Smooth muscle cell (in vitro differentiated cells): ENCODE data around the gene TMEM131L. TPM values are rescaled to one million over a fixed set of nuclear protein-coding genes. Genes with fewer than 3 reads are reported as not detected.

Source experiments
- polyA plus RNA-seq: library from polyadenylated mRNA; unstranded; fragments of >200 nt; fragmentation: Nextera tagmentation; extraction: Ambion mirVana; gene quantifications from 2 replicates; pipeline ENCODE4 v1.2.1, GENCODE V29; 2016
- total RNA-seq: library from RNA; depleted of rRNA; stranded (reverse); fragments of >200 nt; gene quantifications from 2 replicates; pipeline ENCODE4 v1.2.3, GENCODE V29; 2014

The TMEM131L gene
- total and polyA plus RNA-seq, 2 experiments from 2014 or later: 4.3 to 6.7 TPM

Other genes with a start within 250 kb of the TMEM131L start
- gene MND1, start 121.7 kb upstream of the TMEM131L start, total RNA-seq: 3.0 and 3.1 TPM in 2 replicates
- 1.7 and 3.5 TPM in 2 replicates for gene MND1, start 121.7 kb upstream of the TMEM131L start, polyA plus RNA-seq
- 0.31 TPM in 1 of 2 replicates, not detected in the other for gene TLR2, start 217.9 kb downstream of the TMEM131L start, total RNA-seq
- not detected in 2 replicates for gene TLR2, start 217.9 kb downstream of the TMEM131L start, polyA plus RNA-seq